Glomerular visceral epithelial cell (primary cell): ENCODE measurements around the gene DNAJB5.
"Not testable (repeated sequence)": the region's sequence is repeated elsewhere in the genome, so short reads cannot be mapped to it uniquely, and the experiment has no call there.

Experiments used
- DNase-seq: peaks from one replicate; pipeline ENCODE4 v3.0.0-alpha.2; 2016; ENCODE audit errors: extremely low spot score

DNAJB5 gene

GRCh38 chr9:34989003-34989945, at the start of gene DNAJB5:
Gene DNAJB5, plus strand, starts transcription at chr9:34989745. Its CDS starts 886 bp downstream, at chr9:34990631.
- peak; percentile 100 for DNase-seq

- DNase-seq: not testable (repeated sequence)
These were observed 49.6 kb upstream of the DNAJB5 start for GRCh38 chr9:34939989-34940388.

- no peak for DNase-seq
These were observed 41.1 kb upstream of the DNAJB5 start for GRCh38 chr9:34948451-34948850.

GRCh38 chr9:34954225-34954624, 35.3 kb upstream of the DNAJB5 start:
- no peak for DNase-seq

- not testable (repeated sequence) for DNase-seq
These were observed 33.5 kb upstream of the DNAJB5 start for GRCh38 chr9:34956066-34956465.

GRCh38 chr9:34956648-34957047, 32.9 kb upstream of the DNAJB5 start:
- DNase-seq: no peak

- no peak for DNase-seq
These were observed 31.8 kb upstream of the DNAJB5 start, which contains the start of gene PHF24 for GRCh38 chr9:34957492-34958410. Gene PHF24, plus strand, starts transcription at chr9:34958285. Its CDS starts 13,014 bp downstream, at chr9:34971299.

GRCh38 chr9:34958411-34958982, 31.0 kb upstream of the DNAJB5 start:
- DNase-seq: no peak

GRCh38 chr9:34959461-34959860, 30.1 kb upstream of the DNAJB5 start:
- no peak for DNase-seq

GRCh38 chr9:34961574-34962490, 27.7 kb upstream of the DNAJB5 start:
- DNase-seq: peak; percentile 30

GRCh38 chr9:34962546-34962945, 27.0 kb upstream of the DNAJB5 start:
- DNase-seq: no peak

- DNase-seq: no peak
These were observed 26.0 kb upstream of the DNAJB5 start for GRCh38 chr9:34963552-34963951.

- no peak for DNase-seq
These were observed 25.1 kb upstream of the DNAJB5 start for GRCh38 chr9:34964458-34964857.

GRCh38 chr9:34971146-34971811, 18.3 kb upstream of the DNAJB5 start:
- no peak for DNase-seq

- DNase-seq: no peak
These were observed 14.9 kb upstream of the DNAJB5 start for GRCh38 chr9:34974664-34975063.

- no peak for DNase-seq
These were observed 13.1 kb upstream of the DNAJB5 start for GRCh38 chr9:34976441-34976840.

GRCh38 chr9:34976992-34977391, 12.6 kb upstream of the DNAJB5 start:
- no peak for DNase-seq

- DNase-seq: no peak
These were observed 9.3 kb upstream of the DNAJB5 start for GRCh38 chr9:34980181-34980761.

GRCh38 chr9:34982361-34982760, 7.2 kb upstream of the DNAJB5 start:
- DNase-seq: no peak

- no peak for DNase-seq
These were observed 6.3 kb upstream of the DNAJB5 start for GRCh38 chr9:34983209-34983608.
